Measurements from ENCODE around the gene TSPAN8. TPM values are rescaled to one million over a fixed set of nuclear protein-coding genes. Genes with fewer than 3 reads are reported as not detected.
A peak's percentile ranks its signal among the peaks of the same experiment; 100 is the strongest.

TSPAN8 gene
- total and polyA plus RNA-seq, 2 experiments from 2014 or later = not detected

GRCh38 chr12:71141378-71141926, 16.3 kb downstream of the TSPAN8 start (continued):
- TF ChIP-seq REST (IDR thresholded peaks at IDR 0.05; ENCODE audit: unreplicated experiment) (no peak), NANOG (IDR thresholded peaks at IDR 0.05; ENCODE audit: borderline replicate concordance) (no peak), JUNB (IDR thresholded peaks at IDR 0.05; ENCODE audit: unreplicated experiment) (no peak)

- Mint-ChIP-seq H3K27me3 (ENCODE audit: insufficient read depth, low read depth, poor library complexity) (no peaks in the 10 kb centered on the region), H3K27ac (no peak overlapping the region), H3K9me3 (no peaks in the 10 kb centered on the region; the same call in 2 of the 3 replicates), H3K36me3 (ENCODE audit: low read depth) (no peaks in the 10 kb centered on the region), H3K4me3 (no peak overlapping the region), H3K4me1 (peaks cover 18% of the 10 kb centered on the region; the same call in 2 of the 3 replicates)
- no peaks in the 10 kb centered on the region for H3K79me2 ChIP-seq (replicated peaks; ENCODE audit: insufficient read depth)
- H3K4me2 ChIP-seq = no peak overlapping the region
- H3K9me2 ChIP-seq (ENCODE audit: insufficient read depth) = no peaks in the 10 kb centered on the region
- no peaks in the 10 kb centered on the region for H3K36me3 ChIP-seq (ENCODE audit: insufficient read depth)
- no peak overlapping the region for H3K4me3 ChIP-seq
- DNase-seq (ENCODE audit: low spot score) (no peak), ATAC-seq (no peak)
- H2AFZ ChIP-seq = peak overlapping the region; percentile 33; the same call in 1 of the 2 replicates
- no peaks in the 10 kb centered on the region for H3F3A ChIP-seq (replicated peaks; ENCODE audit: low read depth)
- H3K27ac ChIP-seq (ENCODE audit: low read depth) = no peak overlapping the region
- H4K20me1 ChIP-seq (replicated peaks; ENCODE audit: insufficient read depth) = no peaks in the 10 kb centered on the region
- no peaks in the 10 kb centered on the region for H3K27me3 ChIP-seq (ENCODE audit: insufficient read depth)
- H3K4me1 ChIP-seq (ENCODE audit: insufficient read depth) = peaks cover 5% of the 10 kb centered on the region
- TF ChIP-seq EZH2 (IDR thresholded peaks at IDR 0.05; ENCODE audit: low read depth, unreplicated experiment) = no peak
- TF ChIP-seq, protein P1, sequence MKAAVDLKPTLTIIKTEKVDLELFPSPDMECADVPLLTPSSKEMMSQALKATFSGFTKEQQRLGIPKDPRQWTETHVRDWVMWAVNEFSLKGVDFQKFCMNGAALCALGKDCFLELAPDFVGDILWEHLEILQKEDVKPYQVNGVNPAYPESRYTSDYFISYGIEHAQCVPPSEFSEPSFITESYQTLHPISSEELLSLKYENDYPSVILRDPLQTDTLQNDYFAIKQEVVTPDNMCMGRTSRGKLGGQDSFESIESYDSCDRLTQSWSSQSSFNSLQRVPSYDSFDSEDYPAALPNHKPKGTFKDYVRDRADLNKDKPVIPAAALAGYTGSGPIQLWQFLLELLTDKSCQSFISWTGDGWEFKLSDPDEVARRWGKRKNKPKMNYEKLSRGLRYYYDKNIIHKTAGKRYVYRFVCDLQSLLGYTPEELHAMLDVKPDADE (IDR thresholded peaks at IDR 0.05) = no peak
- no peak for TF ChIP-seq EZH2phosphoT487 (IDR thresholded peaks at IDR 0.05; ENCODE audit: unreplicated experiment)
- TF ChIP-seq NANOG (IDR thresholded peaks at IDR 0.05; ENCODE audit: borderline replicate concordance) = no peak
- no peak for TF ChIP-seq CREB1 (CRISPR knock-in tag; IDR thresholded peaks at IDR 0.05; ENCODE audit: low read depth)
- no peak for TF ChIP-seq POLR2AphosphoS5 (IDR thresholded peaks at IDR 0.05; ENCODE audit: low read depth)
- no peak for TF ChIP-seq REST (IDR thresholded peaks at IDR 0.05; ENCODE audit: unreplicated experiment)
- no peak for TF ChIP-seq ZNF114 (CRISPR knock-in tag; IDR thresholded peaks at IDR 0.05)
- no peak for TF ChIP-seq CTCF (conservative IDR thresholded peaks at IDR 0.05; ENCODE audit: low read depth in 2 of 2)
These were observed 18.6 kb downstream of the TSPAN8 start for GRCh38 chr12:71139153-71139735.

Measured in GM23338 (cell line).